ENCODE measurements around the gene PRR3. TPM values are rescaled to one million over a fixed set of nuclear protein-coding genes. Genes with fewer than 3 reads are reported as not detected.

The PRR3 gene
- total RNA-seq, 1 experiment from 2014 or later, result 21.0 TPM

- H3K4me3 Mint-ChIP-seq (ENCODE audit: low read depth, unreplicated experiment), result no peak overlapping the region
- no peak overlapping the region for H3K27ac Mint-ChIP-seq (ENCODE audit: unreplicated experiment)
- H3K4me1 Mint-ChIP-seq (ENCODE audit: low read depth, unreplicated experiment), result peaks cover 16% of the 10 kb centered on the region
- no peaks in the 10 kb centered on the region for H3K9me3 Mint-ChIP-seq (ENCODE audit: low read depth, unreplicated experiment)
- CTCF ChIA-PET, result no interaction called here
- no TSS peak for BruUV-seq (replicated peaks)
- peaks cover 49% of the 10 kb centered on the region for H3K36me3 Mint-ChIP-seq (ENCODE audit: insufficient read depth, unreplicated experiment)
- no peak for DNase-seq
- intact Hi-C loops (cut with micrococcal nuclease; ENCODE audit: unreplicated experiment), result no loop called here
- no peaks in the 10 kb centered on the region for H3K27me3 Mint-ChIP-seq (ENCODE audit: unreplicated experiment)
- TF ChIP-seq CTCF (IDR thresholded peaks at IDR 0.05; ENCODE audit: unreplicated experiment), result no peak
Observed at GRCh38 chr6:30560930-30561329, 3.8 kb downstream of the PRR3 start.

GRCh38 chr6:30562470-30563425 lies 5.7 kb downstream of the PRR3 start:
- CTCF ChIA-PET, result no interaction called here
- Mint-ChIP-seq H3K36me3 (ENCODE audit: insufficient read depth, unreplicated experiment) (peaks cover 35% of the 10 kb centered on the region), H3K27me3 (ENCODE audit: unreplicated experiment) (no peaks in the 10 kb centered on the region), H3K4me1 (ENCODE audit: low read depth, unreplicated experiment) (peaks cover 12% of the 10 kb centered on the region), H3K27ac (ENCODE audit: unreplicated experiment) (no peak overlapping the region), H3K4me3 (ENCODE audit: low read depth, unreplicated experiment) (no peak overlapping the region), H3K9me3 (ENCODE audit: low read depth, unreplicated experiment) (no peaks in the 10 kb centered on the region)
- no peak for TF ChIP-seq CTCF (IDR thresholded peaks at IDR 0.05; ENCODE audit: unreplicated experiment)
- BruUV-seq (replicated peaks), result no TSS peak
- intact Hi-C loops (cut with micrococcal nuclease; ENCODE audit: unreplicated experiment), result no loop called here
- DNase-seq, result no peak

GRCh38 chr6:30564114-30564513 lies 7.0 kb downstream of the PRR3 start:
- H3K27me3 Mint-ChIP-seq (ENCODE audit: unreplicated experiment), result no peaks in the 10 kb centered on the region
- DNase-seq, result no peak
- intact Hi-C loops (cut with micrococcal nuclease; ENCODE audit: unreplicated experiment), result no loop called here
- no peak overlapping the region for H3K27ac Mint-ChIP-seq (ENCODE audit: unreplicated experiment)
- no peak for TF ChIP-seq CTCF (IDR thresholded peaks at IDR 0.05; ENCODE audit: unreplicated experiment)
- H3K36me3 Mint-ChIP-seq (ENCODE audit: insufficient read depth, unreplicated experiment), result peaks cover 28% of the 10 kb centered on the region
- BruUV-seq (replicated peaks), result no TSS peak
- H3K4me1 Mint-ChIP-seq (ENCODE audit: low read depth, unreplicated experiment), result peaks cover 6% of the 10 kb centered on the region
- CTCF ChIA-PET, result interaction anchor here (0.7 kb wide), 1 partner anchor 94 kb away, joined by 3 read pairs; no protein-coding TSS in a partner anchor
- H3K4me3 Mint-ChIP-seq (ENCODE audit: low read depth, unreplicated experiment), result no peak overlapping the region
- no peaks in the 10 kb centered on the region for H3K9me3 Mint-ChIP-seq (ENCODE audit: low read depth, unreplicated experiment)

GRCh38 chr6:30565772-30566171 lies 8.7 kb downstream of the PRR3 start:
- CTCF ChIA-PET, result no interaction called here
- peaks cover 9% of the 10 kb centered on the region for H3K27me3 Mint-ChIP-seq (ENCODE audit: unreplicated experiment)
- BruUV-seq (replicated peaks), result no TSS peak
- no peak overlapping the region for H3K27ac Mint-ChIP-seq (ENCODE audit: unreplicated experiment)
- intact Hi-C loops (cut with micrococcal nuclease; ENCODE audit: unreplicated experiment), result no loop called here
- H3K4me3 Mint-ChIP-seq (ENCODE audit: low read depth, unreplicated experiment), result no peak overlapping the region
- no peak for TF ChIP-seq CTCF (IDR thresholded peaks at IDR 0.05; ENCODE audit: unreplicated experiment)
- H3K9me3 Mint-ChIP-seq (ENCODE audit: low read depth, unreplicated experiment), result no peaks in the 10 kb centered on the region
- no peak for DNase-seq
- peaks cover 17% of the 10 kb centered on the region for H3K4me1 Mint-ChIP-seq (ENCODE audit: low read depth, unreplicated experiment)
- peaks cover 21% of the 10 kb centered on the region for H3K36me3 Mint-ChIP-seq (ENCODE audit: insufficient read depth, unreplicated experiment)

Measured in Calu3 (cell line).